Measurements from ENCODE around the gene CNOT6.

- no peak for TF ChIP-seq PRDM1 (tag by site-specific recombination; IDR thresholded peaks at IDR 0.05)
- no peak for TF ChIP-seq ZEB2 (tag by site-specific recombination; IDR thresholded peaks at IDR 0.05)
- TF ChIP-seq CTCF (tag by site-specific recombination; IDR thresholded peaks at IDR 0.05) = no peak
These were observed 127.1 kb downstream of the CNOT6 start for GRCh38 chr5:180621311-180621710.
